Sigmoid colon (tissue), 4 donors: ENCODE results near the gene FAM131C.

Experiments
- CTCF ChIP-seq, 4 experiments: fragments of 450-650 bp in 3 of 4; fragments of 200-600 bp in 1 of 4; IDR thresholded peaks; one replicate each; pipeline ENCODE4 v1.5.1; 2016 to 2019; ENCODE audit warnings: antibody characterized with exemption in 4 of 4, mild to moderate bottlenecking in 3 of 4, moderate library complexity in 2 of 4
- EP300 ChIP-seq, 4 donors: sonication (generic); formaldehyde crosslinking; IDR thresholded peaks; one replicate each; pipeline ENCODE4 v1.6.1; 2017; ENCODE audit warnings: antibody characterized with exemption in 4 of 4
- POLR2AphosphoS5 ChIP-seq, 4 donors: sonication (generic); formaldehyde crosslinking; IDR thresholded peaks; one replicate each; pipeline ENCODE4 v1.6.1; 2017; ENCODE audit warnings: antibody characterized with exemption in 4 of 4

- no peak for TF ChIP-seq CTCF (IDR thresholded peaks at IDR 0.05)
- TF ChIP-seq POLR2AphosphoS5 (IDR thresholded peaks at IDR 0.05): no peak
- no peak for TF ChIP-seq EP300 (IDR thresholded peaks at IDR 0.05)
These were observed 16.8 kb upstream of the FAM131C start for GRCh38 chr1:16090076-16090826.
